Neutrophil (primary cell): Measurements from ENCODE around the gene NDUFV1.

Source experiments
- H3K27ac ChIP-seq: fragments of 200-600 bp; sonication (generic); 2 replicates; pipeline ENCODE4 v1.5.1; 2016; ENCODE audit warnings: mild to moderate bottlenecking, moderate library complexity
- H3K27me3 ChIP-seq: fragments of 200-600 bp; sonication (generic); 2 replicates; pipeline ENCODE4 v1.6.0; 2016; ENCODE audit warnings: mild to moderate bottlenecking
- H3K36me3 ChIP-seq: fragments of 200-600 bp; sonication (generic); 2 replicates; pipeline ENCODE4 v1.5.1; 2017
- H3K4me1 ChIP-seq, 2 experiments: fragments of 200-600 bp in 1 of 2; sonication (generic) in 1 of 2; 1 replicate in 1 of 2; 2 replicates in 1 of 2; pipeline versions ENCODE4 v1.5.1 to v1.6.1; 2013 to 2016; ENCODE audit warnings: low read depth in 1 of 2, low read length in 1 of 2, mild to moderate bottlenecking in 1 of 2, moderate library complexity in 1 of 2; ENCODE audit not compliant: control insufficient read depth in 1 of 2, insufficient read depth in 1 of 2
- H3K4me3 ChIP-seq, 2 experiments: fragments of 200-600 bp in 1 of 2; sonication (generic) in 1 of 2; 1 replicate in 1 of 2; 2 replicates in 1 of 2; pipeline ENCODE4 v1.5.1; 2013 to 2016; ENCODE audit warnings: low read depth in 1 of 2, low read length in 1 of 2, mild to moderate bottlenecking in 1 of 2, moderate library complexity in 1 of 2
- H3K9me3 ChIP-seq: fragments of 200-600 bp; sonication (generic); 2 replicates; pipeline ENCODE4 v1.5.1; 2016
- CTCF ChIP-seq: fragments of 200-600 bp; sonication (generic); IDR thresholded peaks from 2 replicates; pipeline ENCODE4 v1.5.1; 2016; ENCODE audit warnings: antibody characterized with exemption

The NDUFV1 gene

GRCh38 chr11:67631853-67632174, 25.1 kb downstream of the NDUFV1 start:
- TF ChIP-seq CTCF, result no peak
- H3K4me1 ChIP-seq, result peaks cover 13 to 15% of the 10 kb centered on the region in 2 experiments
- no peak overlapping the region for H3K4me3 ChIP-seq
- H3K27ac ChIP-seq, result no peak overlapping the region
- H3K9me3 ChIP-seq, result no peaks in the 10 kb centered on the region
- H3K36me3 ChIP-seq, result no peaks in the 10 kb centered on the region
- H3K27me3 ChIP-seq, result peaks cover 6% of the 10 kb centered on the region

GRCh38 chr11:67632175-67632981, 25.6 kb downstream of the NDUFV1 start:
- Histone ChIP-seq H3K36me3 (no peaks in the 10 kb centered on the region), H3K9me3 (no peaks in the 10 kb centered on the region), H3K4me1 (peaks cover 13 to 15% of the 10 kb centered on the region in 2 experiments), H3K4me3 (no peak overlapping the region), H3K27me3 (peaks cover 6% of the 10 kb centered on the region), H3K27ac (no peak overlapping the region)
- TF ChIP-seq CTCF, result no peak

- Histone ChIP-seq H3K27me3 (peaks cover 6% of the 10 kb centered on the region), H3K4me1 (peaks cover 13 to 15% of the 10 kb centered on the region in 2 experiments), H3K27ac (no peak overlapping the region), H3K9me3 (no peaks in the 10 kb centered on the region), H3K36me3 (no peaks in the 10 kb centered on the region), H3K4me3 (no peak overlapping the region)
- TF ChIP-seq CTCF, result no peak
Measured at GRCh38 chr11:67632982-67633755, 26.4 kb downstream of the NDUFV1 start.

GRCh38 chr11:67633758-67634365, 27.1 kb downstream of the NDUFV1 start:
- peaks cover 13 to 15% of the 10 kb centered on the region in 2 experiments for H3K4me1 ChIP-seq
- no peak overlapping the region for H3K4me3 ChIP-seq
- no peak overlapping the region for H3K27ac ChIP-seq
- H3K36me3 ChIP-seq, result no peaks in the 10 kb centered on the region
- no peak for TF ChIP-seq CTCF
- H3K9me3 ChIP-seq, result no peaks in the 10 kb centered on the region
- H3K27me3 ChIP-seq, result peaks cover 6% of the 10 kb centered on the region

GRCh38 chr11:67634366-67635230, 27.9 kb downstream of the NDUFV1 start:
- TF ChIP-seq CTCF, result no peak
- Histone ChIP-seq H3K27ac (no peak overlapping the region), H3K9me3 (no peaks in the 10 kb centered on the region), H3K4me3 (no peak overlapping the region), H3K4me1 (peaks cover 8% of the 10 kb centered on the region in 2 experiments), H3K36me3 (no peaks in the 10 kb centered on the region), H3K27me3 (peaks cover 7% of the 10 kb centered on the region)
